GM23248 (cell line): ENCODE measurements around the gene STX18. TPM values are rescaled to one million over a fixed set of nuclear protein-coding genes. Genes with fewer than 3 reads are reported as not detected.

Experiments
- DNase-seq: peaks from one replicate; pipeline ENCODE4 v3.0.0-alpha.2; 2015
- H2AFZ ChIP-seq: fragments of 200-600 bp; sonication (generic); 2 replicates; pipeline ENCODE4 v1.6.1; 2016; ENCODE audit warnings: antibody characterized with exemption
- H3F3A ChIP-seq: fragments of 200-600 bp; sonication (generic); 2 replicates; pipeline ENCODE4 v1.6.1; 2016; ENCODE audit warnings: mild to moderate bottlenecking, antibody characterized with exemption, mixed run types; ENCODE audit not compliant: insufficient read depth
- H3K27ac ChIP-seq: fragments of 200-600 bp; sonication (generic); 2 replicates; pipeline ENCODE4 v1.5.1; 2016; ENCODE audit warnings: mild to moderate bottlenecking
- H3K27me3 ChIP-seq: fragments of 200-600 bp; sonication (generic); replicated peaks from 2 replicates; pipeline ENCODE4 v1.6.1; 2016; ENCODE audit warnings: mild to moderate bottlenecking; ENCODE audit not compliant: insufficient read depth
- H3K36me3 ChIP-seq: fragments of 200-600 bp; sonication (generic); 2 replicates; pipeline ENCODE4 v1.6.1; 2016; ENCODE audit warnings: low read depth, mild to moderate bottlenecking
- H3K4me1 ChIP-seq: fragments of 200-600 bp; sonication (generic); 2 replicates; pipeline ENCODE4 v1.6.1; 2016; ENCODE audit warnings: mild to moderate bottlenecking; ENCODE audit not compliant: insufficient read depth
- H3K4me2 ChIP-seq: fragments of 200-600 bp; sonication (generic); one replicate; pipeline ENCODE4 v1.6.1; 2016; ENCODE audit warnings: mild to moderate bottlenecking; ENCODE audit not compliant: unreplicated experiment
- H3K4me3 ChIP-seq: fragments of 200-600 bp; sonication (generic); 2 replicates; pipeline ENCODE4 v1.5.1; 2016; ENCODE audit warnings: mild to moderate bottlenecking
- H3K79me2 ChIP-seq: fragments of 200-600 bp; sonication (generic); 2 replicates; pipeline ENCODE4 v1.6.1; 2016; ENCODE audit warnings: mild to moderate bottlenecking; ENCODE audit not compliant: insufficient read depth
- H3K9ac ChIP-seq: fragments of 200-600 bp; sonication (generic); 2 replicates; pipeline ENCODE4 v1.6.1; 2016; ENCODE audit warnings: mild to moderate bottlenecking
- H3K9me2 ChIP-seq: fragments of 200-600 bp; sonication (generic); 2 replicates; pipeline ENCODE4 v1.6.1; 2016; ENCODE audit warnings: mixed run types, mild to moderate bottlenecking, moderate library complexity; ENCODE audit not compliant: insufficient read depth
- H3K9me3 ChIP-seq: fragments of 200-600 bp; sonication (generic); one replicate; pipeline ENCODE4 v1.6.1; 2017; ENCODE audit warnings: low read depth
- H4K20me1 ChIP-seq: fragments of 200-600 bp; sonication (generic); 2 replicates; pipeline ENCODE4 v1.6.0; 2016; ENCODE audit not compliant: insufficient read depth
- EZH2 ChIP-seq: fragments of 200-600 bp; sonication (generic); IDR thresholded peaks from 2 replicates; pipeline ENCODE4 v1.6.1; 2018; ENCODE audit warnings: antibody characterized with exemption, mild to moderate bottlenecking; ENCODE audit not compliant: insufficient read depth, poor library complexity, severe bottlenecking
- EZH2phosphoT487 ChIP-seq: fragments of 200-600 bp; sonication (generic); IDR thresholded peaks from 2 replicates; pipeline ENCODE4 v1.6.1; 2018; ENCODE audit warnings: antibody characterized with exemption, moderate library complexity, mild to moderate bottlenecking, low read depth; ENCODE audit not compliant: insufficient read depth
- WGBS, 2 experiments: methylation state at CpG; one replicate each; pipeline ENCODE4 v1.1.6; 2015 to 2017; ENCODE audit warnings: low lambda C conversion rate in 2 of 2, low coverage in 1 of 2; ENCODE audit errors: missing lambda C conversion rate in 2 of 2; 5-methylcytosine and 5-hydroxymethylcytosine counted together
- in situ Hi-C: fragments of 300-500 bp; cut with MboI; formaldehyde crosslinking; loops from 2 replicates; pipeline ENCODE4 v1.15.0; 2020
- polyA plus RNA-seq: library from polyadenylated mRNA; unstranded; fragments of >200 nt; fragmentation: Nextera tagmentation; extraction: Ambion mirVana; gene quantifications from 2 replicates; pipeline ENCODE4 v1.2.1, GENCODE V29; 2016
- total RNA-seq: library from RNA; depleted of rRNA; stranded (reverse); fragments of >200 nt; shearing (Covaris generic); gene quantifications from 2 replicates; pipeline ENCODE4 v1.2.3, GENCODE V29; 2014

The STX18 gene
- total and polyA plus RNA-seq, 2 experiments from 2014 or later, result 39.2 to 42.6 TPM

DNA sequence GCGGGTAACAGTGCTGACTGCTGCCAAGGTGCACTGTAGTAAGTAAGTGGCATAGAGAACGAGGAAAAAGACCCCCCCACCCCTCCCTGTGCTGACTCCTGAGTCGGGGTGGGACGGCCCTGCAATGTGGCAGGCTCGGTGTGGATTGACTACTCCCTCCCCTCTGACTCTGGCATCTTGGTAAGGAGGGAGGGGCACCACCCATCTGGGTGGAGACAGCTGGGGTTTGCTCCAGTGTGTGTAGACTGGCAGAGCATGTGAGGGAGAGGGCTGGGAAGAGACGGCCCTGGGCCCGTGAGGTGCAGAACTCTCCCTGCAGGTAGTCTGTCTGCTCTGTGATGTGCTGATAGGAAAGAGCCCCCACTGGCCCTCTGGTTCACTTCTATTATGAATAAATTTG is 124.0 kb downstream of the STX18 start:
- Histone ChIP-seq H3K4me3 (no peak overlapping the region), H3K4me1 (no peaks in the 10 kb centered on the region), H3K36me3 (peaks cover 24% of the 10 kb centered on the region; the same call in 1 of the 2 replicates), H3K79me2 (no peaks in the 10 kb centered on the region), H2AFZ (no peak overlapping the region), H3K9me2 (no peaks in the 10 kb centered on the region), H3K9me3 (no peaks in the 10 kb centered on the region), H3K4me2 (no peak overlapping the region), H4K20me1 (no peaks in the 10 kb centered on the region), H3K27me3 (no peaks in the 10 kb centered on the region), H3K9ac (no peak overlapping the region), H3F3A (no peaks in the 10 kb centered on the region), H3K27ac (no peak overlapping the region)
- in situ Hi-C loops, result no loop called here
- DNase-seq, result no peak
- no peak for TF ChIP-seq EZH2
- TF ChIP-seq EZH2phosphoT487, result no peak
- WGBS, 2 experiments, result 49 to 53% methylated on average over 7 of the region's 7 CpGs

DNA sequence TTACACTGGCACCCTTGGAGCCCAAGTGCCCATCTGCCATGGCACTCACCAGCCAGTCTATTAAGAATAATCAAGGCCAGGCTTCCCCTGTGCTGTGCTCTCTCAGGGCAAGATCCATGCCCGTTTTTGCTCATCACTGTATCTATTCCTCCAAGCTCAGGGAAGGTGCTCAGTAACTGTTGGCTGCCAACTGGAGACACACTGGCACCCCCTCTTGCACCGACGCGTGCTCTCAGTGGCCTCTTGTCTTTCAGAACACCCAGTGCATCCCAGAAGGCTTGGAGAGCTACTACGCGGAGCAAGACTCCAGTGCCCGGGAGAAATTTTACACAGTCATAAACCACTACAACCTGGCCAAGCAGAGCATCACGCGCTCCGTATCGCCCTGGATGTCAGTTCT is 124.9 kb downstream of the STX18 start:
- H4K20me1 ChIP-seq, result no peaks in the 10 kb centered on the region
- H3K79me2 ChIP-seq, result no peaks in the 10 kb centered on the region
- H3K4me3 ChIP-seq, result no peak overlapping the region
- no peaks in the 10 kb centered on the region for H3F3A ChIP-seq
- DNase-seq, result no peak
- H3K27me3 ChIP-seq, result no peaks in the 10 kb centered on the region
- in situ Hi-C loops, result no loop called here
- WGBS, 2 experiments, result 97% methylated on average over 11 of the region's 11 CpGs
- no peaks in the 10 kb centered on the region for H3K9me2 ChIP-seq
- H3K9me3 ChIP-seq, result no peaks in the 10 kb centered on the region
- TF ChIP-seq EZH2phosphoT487 (no peak), EZH2 (no peak)
- H3K4me1 ChIP-seq, result no peaks in the 10 kb centered on the region
- H2AFZ ChIP-seq, result no peak overlapping the region
- no peak overlapping the region for H3K4me2 ChIP-seq
- no peak overlapping the region for H3K9ac ChIP-seq
- H3K36me3 ChIP-seq, result peaks cover 21% of the 10 kb centered on the region; the same call in 1 of the 2 replicates
- no peak overlapping the region for H3K27ac ChIP-seq

DNA sequence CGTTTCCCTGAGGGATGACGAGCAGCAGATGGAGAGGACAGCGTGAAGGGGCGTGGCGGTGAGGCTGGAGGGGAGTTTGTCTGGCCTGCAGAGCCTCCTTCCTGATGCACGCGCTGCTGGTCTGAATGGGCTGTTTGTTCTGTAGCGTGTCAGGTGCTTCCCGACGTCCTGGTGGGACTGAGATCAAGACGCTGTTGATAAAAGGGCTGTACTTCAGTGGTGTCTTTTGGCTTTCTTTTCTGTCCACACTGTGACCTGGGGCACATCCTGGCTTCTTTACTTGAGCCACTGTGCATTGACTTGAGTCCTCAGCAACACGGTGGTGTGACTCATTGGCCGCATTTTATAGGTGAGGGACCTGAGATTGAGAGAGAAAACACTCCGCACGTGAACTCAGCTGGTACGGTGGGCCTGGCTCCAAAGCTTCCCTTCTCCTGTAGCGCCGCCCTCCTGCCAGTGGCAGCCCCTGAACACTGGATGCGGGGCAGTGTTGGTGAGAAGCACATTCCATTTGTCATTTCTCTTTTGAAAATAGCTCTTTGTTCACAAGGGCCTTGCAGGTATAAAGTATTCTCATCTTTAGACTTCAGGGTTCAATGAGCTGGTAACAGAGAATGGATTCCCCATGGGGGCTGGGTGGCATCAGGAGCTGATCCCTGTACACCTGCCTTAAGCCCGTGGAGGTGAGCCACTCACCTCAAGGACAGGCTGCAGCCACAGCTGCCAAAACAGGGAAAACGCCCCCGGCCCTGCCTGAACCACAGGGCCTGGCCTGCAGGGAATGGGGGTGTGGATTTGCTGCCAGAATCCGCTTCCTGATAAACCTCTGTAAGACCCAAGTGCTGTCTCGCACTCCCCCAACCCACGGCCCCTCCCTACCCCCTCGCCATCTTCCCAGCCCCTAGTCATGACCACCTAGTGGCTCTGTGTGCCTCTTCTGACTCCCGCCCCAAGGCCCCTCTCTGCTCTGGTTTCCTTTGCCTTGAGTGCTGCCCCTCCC is 125.7 kb downstream of the STX18 start:
- WGBS, 2 experiments, result 90 to 93% methylated on average over 24 to 27 of the region's 27 CpGs
- in situ Hi-C loops, result no loop called here
- no peaks in the 10 kb centered on the region for H3K9me2 ChIP-seq
- no peak overlapping the region for H2AFZ ChIP-seq
- H4K20me1 ChIP-seq, result no peaks in the 10 kb centered on the region
- no peak for DNase-seq
- no peak overlapping the region for H3K4me3 ChIP-seq
- no peak overlapping the region for H3K27ac ChIP-seq
- TF ChIP-seq EZH2, result no peak
- TF ChIP-seq EZH2phosphoT487, result no peak
- no peaks in the 10 kb centered on the region for H3F3A ChIP-seq
- no peaks in the 10 kb centered on the region for H3K4me1 ChIP-seq
- peaks cover 16% of the 10 kb centered on the region; the same call in 1 of the 2 replicates for H3K36me3 ChIP-seq
- H3K79me2 ChIP-seq, result no peaks in the 10 kb centered on the region
- H3K9ac ChIP-seq, result no peak overlapping the region
- no peaks in the 10 kb centered on the region for H3K9me3 ChIP-seq
- no peak overlapping the region for H3K4me2 ChIP-seq
- no peaks in the 10 kb centered on the region for H3K27me3 ChIP-seq

DNA sequence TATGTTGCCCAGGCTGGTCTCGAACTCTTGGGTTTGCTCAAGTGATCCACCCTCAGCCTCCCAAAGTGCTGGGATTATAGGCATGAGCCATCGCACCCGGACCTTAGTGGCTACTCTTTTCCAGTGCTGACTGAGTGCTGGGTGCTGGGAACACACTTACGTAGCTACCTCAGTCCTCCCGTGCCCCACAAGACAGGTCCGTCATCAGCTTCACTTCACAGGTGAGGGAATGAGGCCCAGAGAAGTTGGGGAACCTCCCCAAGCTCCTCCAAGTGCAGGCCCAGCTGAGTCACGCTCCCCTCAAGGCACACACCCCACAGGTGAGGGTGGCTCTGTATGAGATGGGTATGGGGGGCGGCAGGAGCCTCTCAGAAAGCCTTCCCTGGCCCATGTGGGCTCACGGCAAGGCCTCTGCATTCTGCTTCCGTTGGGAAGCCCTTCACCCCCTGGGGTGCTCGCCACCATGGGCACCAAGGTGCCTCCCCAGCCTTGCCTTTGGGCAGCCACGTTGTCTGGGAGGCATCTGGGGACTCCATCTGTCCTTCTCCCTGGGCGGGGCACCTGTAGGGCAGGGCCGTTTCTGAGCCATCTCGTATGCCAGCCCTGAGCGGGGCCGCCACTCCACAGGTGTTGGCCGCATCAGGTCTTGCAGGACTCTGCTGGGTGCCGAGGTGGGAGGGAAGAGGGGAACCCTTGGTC is 126.6 kb downstream of the STX18 start:
- Histone ChIP-seq H2AFZ (no peak overlapping the region), H3K27ac (no peak overlapping the region), H3K27me3 (no peaks in the 10 kb centered on the region), H3K79me2 (no peaks in the 10 kb centered on the region), H3K9me3 (no peaks in the 10 kb centered on the region), H3K4me2 (no peak overlapping the region), H3K36me3 (peaks cover 16% of the 10 kb centered on the region; the same call in 1 of the 2 replicates), H4K20me1 (no peaks in the 10 kb centered on the region), H3K4me1 (no peaks in the 10 kb centered on the region), H3K9me2 (no peaks in the 10 kb centered on the region), H3K4me3 (no peak overlapping the region), H3F3A (no peaks in the 10 kb centered on the region), H3K9ac (no peak overlapping the region)
- in situ Hi-C loops, result no loop called here
- DNase-seq, result no peak
- WGBS, 2 experiments, result 87 to 90% methylated on average over 17 to 19 of the region's 19 CpGs
- TF ChIP-seq EZH2, result no peak
- no peak for TF ChIP-seq EZH2phosphoT487
